GM21737 (cell line): ENCODE data around the gene GPN1.
"Not testable (repeated sequence)": the region's sequence is repeated elsewhere in the genome, so short reads cannot be mapped to it uniquely, and the experiment has no call there.

Experiments
- ATAC-seq: cut with Tn5 transposase; IDR thresholded peaks from one replicate; pipeline ENCODE4 v1.9.1; 2021; ENCODE audit warnings: mild to moderate bottlenecking, moderate library complexity; ENCODE audit not compliant: unreplicated experiment

Gene GPN1

DNA sequence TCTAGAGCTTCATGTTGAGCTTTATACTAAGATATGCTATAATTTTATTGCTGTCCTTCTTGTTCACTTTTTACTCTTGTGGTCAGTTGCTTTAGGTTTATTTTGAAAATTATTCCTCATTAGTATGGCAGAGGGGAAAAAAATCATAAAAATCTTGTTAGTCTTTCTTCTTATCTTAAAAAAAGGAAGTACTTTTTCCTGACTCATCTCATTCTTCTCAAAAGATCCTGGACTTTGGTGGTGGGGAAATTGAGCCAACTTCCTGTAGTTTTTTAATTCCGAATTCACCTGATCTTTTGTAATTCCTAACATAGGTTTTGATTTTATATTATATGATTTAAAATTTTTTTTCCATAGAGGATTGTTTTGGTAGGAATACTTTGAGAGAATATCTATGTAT, 38.6 kb downstream of the GPN1 start:
- ATAC-seq, result no peak

DNA sequence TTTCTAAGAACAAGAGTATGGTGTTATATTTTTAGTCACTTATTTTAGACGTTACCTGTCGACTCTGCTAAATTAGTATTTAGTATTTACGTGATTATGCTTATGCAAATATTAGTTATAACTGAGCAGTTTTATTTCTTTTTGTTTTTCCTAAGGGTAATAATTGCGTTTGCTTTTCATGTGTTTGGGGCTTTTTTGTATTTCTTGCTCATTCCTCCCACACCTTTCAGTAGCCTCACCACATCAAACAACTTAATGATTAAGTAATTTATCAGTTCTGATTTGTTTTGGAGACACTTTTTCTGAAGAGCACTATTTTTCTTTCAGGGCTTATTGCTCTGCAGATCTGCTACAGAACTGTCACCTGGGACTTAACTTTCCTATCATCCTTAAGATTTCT, 42.4 kb downstream of the GPN1 start:
- no peak for ATAC-seq

DNA sequence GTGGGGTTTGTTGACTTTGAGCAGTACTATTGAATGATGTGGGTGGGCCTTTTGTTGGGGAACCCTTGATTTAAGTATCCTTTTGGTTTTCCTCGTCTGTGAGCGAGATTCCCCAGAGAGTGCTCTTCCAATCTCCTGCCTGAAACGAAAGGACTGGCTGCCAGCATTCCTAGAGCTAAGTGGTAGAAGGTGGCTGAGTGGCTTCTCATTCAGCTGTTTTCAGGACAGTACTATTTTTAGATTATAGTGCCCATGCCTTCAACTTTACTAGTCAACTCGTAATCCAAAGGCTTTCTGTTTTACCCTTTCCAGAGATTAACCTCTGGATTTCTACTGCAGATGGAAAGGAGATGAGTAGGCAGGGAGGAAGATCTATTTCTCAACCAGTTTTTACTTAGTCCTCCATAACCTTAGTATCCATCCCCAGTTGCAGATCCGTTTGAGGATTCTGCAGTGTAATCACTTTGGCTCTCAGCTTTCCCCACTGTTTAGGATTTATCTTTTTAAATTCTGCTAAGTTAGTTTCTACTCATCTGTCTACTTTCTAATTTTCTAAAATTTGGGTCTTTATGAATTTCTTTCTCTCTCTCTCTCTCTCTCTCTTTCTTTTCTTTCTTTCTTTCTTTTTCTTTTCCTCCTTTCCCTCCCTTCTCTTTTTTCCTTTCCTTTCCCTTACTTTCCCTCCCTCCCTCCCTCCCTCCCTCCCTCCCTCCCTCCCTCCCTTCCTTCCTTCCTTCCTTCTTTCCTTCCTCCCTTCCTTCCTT, 44.1 kb downstream of the GPN1 start:
- ATAC-seq, result no peak

DNA sequence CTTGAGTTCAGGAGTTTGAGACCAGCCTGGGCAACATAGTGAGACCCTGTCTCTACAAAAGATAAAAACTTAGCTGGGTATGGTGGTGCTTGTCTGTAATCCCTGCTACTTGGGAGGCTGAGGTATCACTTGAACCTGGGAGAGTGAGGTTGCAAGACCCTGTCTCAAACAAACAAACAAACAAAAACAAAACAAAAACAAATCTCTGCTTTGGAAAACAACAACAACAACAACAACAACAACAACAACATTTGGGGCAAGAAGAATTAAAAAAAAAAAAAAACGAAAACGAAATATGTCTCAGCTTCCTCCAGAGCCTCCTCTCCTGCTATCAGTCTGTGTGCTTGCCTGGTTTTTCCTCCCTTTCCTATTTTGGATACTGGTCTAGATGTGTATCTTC, 51.7 kb downstream of the GPN1 start:
- ATAC-seq, result no peak

DNA sequence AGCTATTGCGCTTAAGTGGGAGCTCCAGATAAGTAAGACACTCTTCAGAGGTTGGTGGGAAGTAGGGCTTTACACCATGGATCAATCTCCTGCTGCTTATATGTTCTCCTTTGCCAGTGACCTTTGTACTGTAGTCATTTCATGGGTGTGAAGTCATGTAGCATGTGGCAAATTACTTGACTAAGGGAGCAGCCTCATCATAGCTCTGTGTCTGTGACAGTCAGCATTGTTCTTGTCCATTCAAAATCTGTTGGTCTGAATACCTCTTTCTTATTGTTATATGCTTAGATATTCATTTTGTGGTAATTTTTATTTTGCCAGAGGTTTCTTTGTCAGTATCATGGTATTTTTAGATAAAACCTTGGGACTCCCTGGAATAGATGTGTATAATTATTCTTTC, 53.0 kb downstream of the GPN1 start:
- no peak for ATAC-seq

DNA sequence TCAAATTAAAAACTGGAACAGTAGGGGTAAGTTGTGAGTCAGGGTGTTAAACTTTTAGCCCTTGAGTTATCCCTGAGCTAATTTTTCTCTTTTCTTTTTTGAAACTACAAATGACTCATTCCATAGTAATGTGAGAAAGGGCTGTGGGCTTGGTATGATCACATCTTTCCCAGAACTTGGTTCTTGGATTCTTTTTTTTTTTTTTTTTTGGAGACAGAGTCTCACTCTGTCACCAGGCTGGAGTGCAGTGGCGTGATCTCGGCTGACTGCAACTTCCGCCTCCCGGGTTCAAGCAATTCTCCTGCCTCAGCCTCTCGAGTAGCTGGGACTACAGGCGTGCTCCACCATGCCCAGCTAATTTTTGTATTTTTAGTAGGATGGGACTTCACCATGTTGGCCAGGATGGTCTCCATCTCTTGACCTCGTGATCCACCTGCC, 53.5 kb downstream of the GPN1 start:
- ATAC-seq, result not testable (repeated sequence)

DNA sequence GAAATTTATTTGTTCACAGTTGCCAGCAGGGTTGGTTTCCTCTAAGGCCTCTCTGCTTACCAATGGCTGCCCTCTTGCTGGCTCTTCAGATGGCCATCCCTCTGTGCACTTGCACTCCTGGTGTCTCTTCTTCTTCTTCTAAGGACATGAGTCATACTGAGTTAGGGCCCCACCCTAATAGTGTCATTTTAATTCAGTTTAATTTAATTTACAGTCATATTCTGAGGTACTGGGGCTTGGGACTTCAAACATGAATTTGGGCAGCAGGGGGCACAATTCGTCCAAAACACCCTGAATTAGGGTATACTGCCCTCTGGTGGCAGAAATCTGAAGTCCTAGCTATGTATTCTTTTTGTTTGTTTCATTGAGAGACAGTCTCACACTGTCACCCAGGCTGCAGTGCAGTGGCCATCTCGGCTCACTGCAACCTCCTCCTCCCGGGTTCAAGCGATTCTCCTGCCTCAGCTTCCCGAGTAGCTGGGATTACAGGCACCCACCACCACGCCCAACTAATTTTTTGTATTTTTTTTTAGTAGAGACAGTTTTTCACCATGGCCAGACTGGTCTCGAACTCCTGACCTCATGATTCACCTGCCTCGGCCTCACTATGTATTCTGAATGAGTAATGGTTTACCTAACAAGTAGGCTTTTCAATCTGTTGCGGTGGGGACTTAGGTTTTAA, 54.7 kb downstream of the GPN1 start:
- ATAC-seq, result peak; percentile 61

DNA sequence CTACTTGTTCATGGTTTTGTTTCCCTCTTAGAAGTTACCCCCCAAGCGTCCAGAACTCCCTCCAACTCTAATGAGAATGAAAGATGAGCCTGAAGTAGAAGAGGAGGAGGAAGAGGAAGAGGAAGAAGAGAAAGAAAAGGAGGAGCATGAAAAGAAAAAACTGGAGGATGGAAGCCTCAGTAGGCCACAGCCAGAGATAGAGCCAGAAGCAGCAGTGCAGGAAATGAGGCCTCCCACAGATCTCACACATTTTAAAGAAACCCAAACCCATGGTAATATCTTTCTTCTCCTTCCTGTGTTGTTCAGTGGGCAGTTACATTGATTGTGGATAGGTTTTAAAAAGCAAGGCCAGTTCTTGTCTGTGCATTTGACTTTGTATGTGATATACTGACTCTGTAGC, 56.2 kb downstream of the GPN1 start:
- ATAC-seq, result not testable (repeated sequence)

DNA sequence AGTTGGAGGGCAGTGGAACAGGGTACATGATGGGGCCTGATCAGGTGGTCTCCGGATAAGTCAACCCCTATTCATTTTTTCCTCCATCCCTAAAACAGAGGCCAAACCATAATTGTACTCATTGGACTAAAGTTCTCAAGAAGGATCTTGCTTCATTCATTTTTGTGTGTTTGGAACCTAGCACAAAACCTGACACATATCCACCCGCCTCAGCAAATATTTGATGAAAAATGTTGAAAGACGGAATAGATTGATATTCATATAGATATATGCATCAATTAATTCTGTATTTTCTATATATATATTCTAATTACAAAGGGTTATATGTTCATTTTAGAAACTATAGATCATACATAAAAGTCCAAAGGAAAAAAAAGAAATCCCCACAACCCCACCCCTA, 56.7 kb downstream of the GPN1 start:
- ATAC-seq, result no peak

DNA sequence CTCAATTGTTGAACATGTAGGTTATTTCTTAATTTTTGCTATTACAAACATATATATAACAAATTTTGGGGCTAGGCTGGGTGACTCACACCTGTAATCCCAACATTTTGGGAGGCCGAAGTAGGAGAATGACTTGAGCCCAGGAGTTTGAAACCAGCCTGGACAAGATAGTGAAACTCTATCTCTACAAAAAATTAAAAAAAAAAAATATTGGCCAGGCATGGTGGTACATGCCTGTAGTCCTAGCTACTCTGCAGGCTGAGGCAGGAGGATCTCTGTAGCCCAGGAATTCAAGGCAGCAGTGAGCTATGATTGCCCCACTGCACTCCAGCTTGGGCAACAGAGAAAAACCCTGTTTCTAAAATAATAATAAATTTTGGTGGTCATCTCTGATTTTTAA, 58.4 kb downstream of the GPN1 start:
- ATAC-seq, result no peak

DNA sequence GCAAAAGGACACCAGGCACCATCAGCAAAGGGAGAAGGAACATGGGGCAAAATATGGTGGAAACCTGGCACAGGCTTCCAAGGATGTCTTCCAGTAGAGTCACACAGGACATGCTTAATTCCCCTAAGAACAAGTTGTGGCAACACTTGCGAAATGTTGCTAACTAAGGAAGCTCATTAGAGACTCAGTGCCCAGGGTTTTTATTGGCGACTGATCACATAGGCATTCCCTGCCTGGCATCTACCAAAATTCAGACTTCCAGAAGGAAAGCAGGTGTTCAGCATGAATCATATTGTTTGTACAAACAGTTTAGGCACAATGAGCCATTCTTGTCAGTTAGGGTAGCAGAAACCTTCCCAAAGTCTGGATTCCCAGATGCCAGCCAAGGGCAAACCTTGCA, 60.6 kb downstream of the GPN1 start:
- ATAC-seq, result no peak

DNA sequence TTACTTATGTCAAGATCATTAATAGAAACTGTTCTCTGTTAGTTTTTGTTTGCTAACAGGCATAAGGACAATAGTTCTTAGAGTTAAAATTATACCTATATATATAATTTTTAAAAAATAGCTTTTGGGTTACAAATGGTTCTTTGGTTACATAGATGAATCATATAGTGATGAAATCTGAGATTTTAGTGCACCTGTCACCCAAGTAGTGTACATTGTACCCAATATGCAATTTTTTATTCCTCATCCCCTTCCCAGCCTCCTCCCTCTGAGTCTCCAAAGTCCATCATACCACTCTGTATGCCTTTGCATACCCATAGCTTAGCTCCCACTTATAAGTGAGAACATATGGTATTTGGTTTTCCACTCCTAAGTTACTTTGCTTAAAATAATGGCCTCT, 61.2 kb downstream of the GPN1 start:
- ATAC-seq, result no peak

DNA sequence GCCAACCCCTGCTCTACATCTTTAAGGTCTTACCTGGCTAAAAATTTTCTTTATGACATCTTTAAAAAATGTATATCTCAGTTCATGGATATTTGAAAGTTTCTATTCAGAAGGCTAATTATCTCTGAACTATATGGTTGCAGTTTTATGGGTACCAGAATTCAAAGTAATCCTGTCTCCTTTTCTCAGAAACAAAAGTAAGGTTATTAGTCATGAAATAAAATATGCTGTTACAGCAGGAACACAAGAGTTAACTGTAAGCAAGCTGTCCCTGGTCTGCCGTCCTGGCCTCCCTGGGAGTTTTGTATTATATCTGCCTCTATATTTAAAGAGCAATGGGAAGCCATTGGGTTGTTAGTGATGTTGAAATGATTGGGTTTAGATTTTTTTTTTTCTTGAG, 68.8 kb downstream of the GPN1 start:
- no peak for ATAC-seq
